ENCODE results near the gene PDPK1. TPM values are rescaled to one million over a fixed set of nuclear protein-coding genes. Genes with fewer than 3 reads are reported as not detected.

The PDPK1 gene
- total and polyA plus RNA-seq, 4 donors = 31.7 to 43.1 (median 37.6) TPM

- peaks cover 58% of the 10 kb centered on the region for H3K36me3 ChIP-seq (ENCODE audit: control insufficient read depth, insufficient read depth, low read length)
- WGBS (ENCODE audit: insufficient coverage) = 93% methylated on average over 19 of the region's 25 CpGs
- no peaks in the 10 kb centered on the region for H3K9me3 ChIP-seq (ENCODE audit: control insufficient read depth, insufficient read depth, low read length)
- H3K4me1 ChIP-seq (ENCODE audit: control insufficient read depth, insufficient read depth, low read length) = peaks cover 5% of the 10 kb centered on the region
- H3K27ac ChIP-seq (ENCODE audit: low read depth, low read length) = no peak overlapping the region
- no peak overlapping the region for H3K4me3 ChIP-seq (ENCODE audit: low read depth, low read length)
- H3K27me3 ChIP-seq (ENCODE audit: control insufficient read depth, insufficient read depth, low read length) = no peaks in the 10 kb centered on the region
- no peak for DNase-seq (ENCODE audit: low read depth in 4 of 6, low spot score in 6 of 6)
Observed at GRCh38 chr16:2585651-2586081, 47.8 kb downstream of the PDPK1 start.

DNA sequence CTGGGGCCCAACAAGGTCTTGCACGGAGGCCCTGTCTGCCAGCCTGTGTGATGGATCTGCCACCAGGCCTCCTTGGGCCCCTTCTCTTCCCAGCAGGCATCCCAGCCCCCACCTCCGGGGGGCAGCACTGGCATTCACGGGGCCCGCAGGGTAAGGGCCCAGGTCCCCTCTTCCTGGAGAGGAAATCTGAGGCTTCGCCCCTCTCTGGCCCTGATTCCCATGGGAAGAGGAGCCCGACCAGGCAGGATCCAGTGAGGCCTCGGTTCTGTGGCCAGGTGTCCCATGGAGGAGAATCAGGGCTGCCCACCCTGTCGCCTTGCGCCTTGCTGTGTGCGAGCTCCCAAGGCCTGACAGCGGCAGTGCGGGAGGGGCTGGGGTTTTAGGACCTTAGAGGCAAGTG, 48.4 kb downstream of the PDPK1 start:
- no peaks in the 10 kb centered on the region for H3K27me3 ChIP-seq (ENCODE audit: control insufficient read depth, insufficient read depth, low read length)
- H3K4me3 ChIP-seq (ENCODE audit: low read depth, low read length) = no peak overlapping the region
- WGBS (ENCODE audit: insufficient coverage) = 85% methylated on average over 12 of the region's 12 CpGs
- no peaks in the 10 kb centered on the region for H3K9me3 ChIP-seq (ENCODE audit: control insufficient read depth, insufficient read depth, low read length)
- H3K36me3 ChIP-seq (ENCODE audit: control insufficient read depth, insufficient read depth, low read length) = peaks cover 58% of the 10 kb centered on the region
- no peak overlapping the region for H3K27ac ChIP-seq (ENCODE audit: low read depth, low read length)
- peaks cover 5% of the 10 kb centered on the region for H3K4me1 ChIP-seq (ENCODE audit: control insufficient read depth, insufficient read depth, low read length)
- no peak for DNase-seq (ENCODE audit: low read depth in 4 of 6, low spot score in 6 of 6)

DNA sequence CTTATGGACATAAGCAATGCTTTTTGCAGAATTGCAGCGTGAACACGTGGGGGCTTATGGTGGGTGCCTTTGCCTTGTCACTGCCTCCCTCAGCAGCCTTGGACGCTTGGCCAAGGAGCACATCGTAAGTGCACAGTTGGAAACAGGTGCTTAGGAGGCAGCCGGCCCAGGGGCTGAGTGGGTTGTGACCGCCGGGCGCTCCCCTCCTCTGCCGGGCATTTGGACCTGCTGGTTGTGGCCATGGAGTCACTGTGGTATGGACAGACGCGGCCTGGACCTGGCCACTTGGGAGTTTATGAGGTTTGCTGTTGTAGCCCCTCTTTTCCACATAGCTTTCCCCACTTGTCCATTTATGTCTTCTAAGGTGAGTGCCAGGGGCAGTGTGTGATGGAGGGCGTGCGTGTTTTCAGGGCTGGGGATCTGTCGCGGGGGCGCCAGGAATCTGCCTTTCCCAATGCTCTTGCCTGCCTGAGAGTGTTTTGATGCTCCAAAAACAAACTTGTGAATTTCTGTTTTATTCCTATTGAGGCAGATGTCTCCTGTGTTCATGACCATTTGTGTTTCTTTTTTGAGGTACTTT, 49.2 kb downstream of the PDPK1 start:
- H3K27me3 ChIP-seq (ENCODE audit: control insufficient read depth, insufficient read depth, low read length) = no peaks in the 10 kb centered on the region
- H3K36me3 ChIP-seq (ENCODE audit: control insufficient read depth, insufficient read depth, low read length) = peaks cover 65% of the 10 kb centered on the region
- H3K27ac ChIP-seq (ENCODE audit: low read depth, low read length) = no peak overlapping the region
- 94% methylated on average over 10 of the region's 16 CpGs for WGBS (ENCODE audit: insufficient coverage)
- no peaks in the 10 kb centered on the region for H3K9me3 ChIP-seq (ENCODE audit: control insufficient read depth, insufficient read depth, low read length)
- no peak overlapping the region for H3K4me3 ChIP-seq (ENCODE audit: low read depth, low read length)
- no peak for DNase-seq (ENCODE audit: low read depth in 4 of 6, low spot score in 6 of 6)
- H3K4me1 ChIP-seq (ENCODE audit: control insufficient read depth, insufficient read depth, low read length) = peaks cover 5% of the 10 kb centered on the region

GRCh38 chr16:2587891-2588565, 50.2 kb downstream of the PDPK1 start:
- 94% methylated on average over 13 of the region's 14 CpGs for WGBS (ENCODE audit: insufficient coverage)
- H3K27me3 ChIP-seq (ENCODE audit: control insufficient read depth, insufficient read depth, low read length) = no peaks in the 10 kb centered on the region
- H3K4me1 ChIP-seq (ENCODE audit: control insufficient read depth, insufficient read depth, low read length) = peaks cover 6% of the 10 kb centered on the region
- no peak overlapping the region for H3K27ac ChIP-seq (ENCODE audit: low read depth, low read length)
- no peak overlapping the region for H3K4me3 ChIP-seq (ENCODE audit: low read depth, low read length)
- peaks cover 74% of the 10 kb centered on the region for H3K36me3 ChIP-seq (ENCODE audit: control insufficient read depth, insufficient read depth, low read length)
- no peaks in the 10 kb centered on the region for H3K9me3 ChIP-seq (ENCODE audit: control insufficient read depth, insufficient read depth, low read length)
- no peak for DNase-seq (ENCODE audit: low read depth in 4 of 6, low spot score in 6 of 6)

GRCh38 chr16:2591476-2592240, 53.8 kb downstream of the PDPK1 start:
- H3K36me3 ChIP-seq (ENCODE audit: control insufficient read depth, insufficient read depth, low read length) = peaks cover 76% of the 10 kb centered on the region
- no peak overlapping the region for H3K27ac ChIP-seq (ENCODE audit: low read depth, low read length)
- H3K4me3 ChIP-seq (ENCODE audit: low read depth, low read length) = no peak overlapping the region
- peaks cover 11% of the 10 kb centered on the region for H3K4me1 ChIP-seq (ENCODE audit: control insufficient read depth, insufficient read depth, low read length)
- DNase-seq (ENCODE audit: low read depth in 4 of 6, low spot score in 6 of 6) = no peak
- no peaks in the 10 kb centered on the region for H3K27me3 ChIP-seq (ENCODE audit: control insufficient read depth, insufficient read depth, low read length)
- H3K9me3 ChIP-seq (ENCODE audit: control insufficient read depth, insufficient read depth, low read length) = no peaks in the 10 kb centered on the region
- 98% methylated on average over 13 of the region's 15 CpGs for WGBS (ENCODE audit: insufficient coverage)

GRCh38 chr16:2592786-2593185, 55.0 kb downstream of the PDPK1 start:
- Histone ChIP-seq H3K4me3 (ENCODE audit: low read depth, low read length) (no peak overlapping the region), H3K36me3 (ENCODE audit: control insufficient read depth, insufficient read depth, low read length) (peaks cover 76% of the 10 kb centered on the region), H3K4me1 (ENCODE audit: control insufficient read depth, insufficient read depth, low read length) (peaks cover 11% of the 10 kb centered on the region), H3K27ac (ENCODE audit: low read depth, low read length) (no peak overlapping the region), H3K27me3 (ENCODE audit: control insufficient read depth, insufficient read depth, low read length) (no peaks in the 10 kb centered on the region), H3K9me3 (ENCODE audit: control insufficient read depth, insufficient read depth, low read length) (no peaks in the 10 kb centered on the region)
- no peak for DNase-seq (ENCODE audit: low read depth in 4 of 6, low spot score in 6 of 6)
- WGBS (ENCODE audit: insufficient coverage) = 80% methylated on average over 13 of the region's 16 CpGs

DNA sequence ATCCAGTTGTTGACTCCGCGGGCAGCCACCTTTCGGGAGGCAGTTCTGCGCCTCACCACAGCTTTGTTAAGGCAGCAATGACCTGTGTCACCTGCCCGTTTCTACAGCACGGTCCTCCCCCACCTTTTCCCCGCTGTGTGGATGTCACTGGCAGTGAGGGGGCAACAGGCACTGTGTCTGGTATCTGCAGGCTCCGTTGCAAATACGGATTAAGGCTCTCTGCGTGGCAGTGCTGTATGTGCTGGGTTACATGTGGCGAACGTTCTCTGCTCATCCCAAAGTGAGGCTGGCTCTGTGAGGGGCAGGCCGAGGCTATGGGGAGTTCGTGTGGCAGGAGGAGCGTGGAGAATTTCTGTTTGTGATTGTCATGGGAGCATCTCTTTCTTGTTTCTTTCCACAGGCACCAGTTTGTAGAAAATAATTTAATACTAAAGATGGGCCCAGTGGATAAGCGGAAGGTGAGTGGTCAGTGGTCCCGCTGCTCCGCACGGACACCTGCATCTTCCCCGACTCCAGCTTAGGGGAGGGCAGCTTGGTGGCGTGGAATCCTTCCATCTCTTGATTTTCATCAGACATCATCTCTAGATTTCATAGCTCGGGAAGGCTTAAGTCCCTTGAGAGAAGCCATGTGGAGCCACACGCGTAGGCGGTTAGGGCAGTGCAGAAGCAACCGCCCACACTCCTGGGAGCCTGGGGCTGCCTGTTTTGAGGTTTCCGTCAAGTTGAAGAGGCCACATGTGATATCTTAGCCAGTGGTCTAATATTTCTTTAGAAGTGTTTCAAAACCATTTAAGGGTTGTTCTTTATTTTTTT, 57.8 kb downstream of the PDPK1 start:
- Histone ChIP-seq H3K27me3 (ENCODE audit: control insufficient read depth, insufficient read depth, low read length) (no peaks in the 10 kb centered on the region), H3K9me3 (ENCODE audit: control insufficient read depth, insufficient read depth, low read length) (no peaks in the 10 kb centered on the region), H3K27ac (ENCODE audit: low read depth, low read length) (no peak overlapping the region), H3K4me1 (ENCODE audit: control insufficient read depth, insufficient read depth, low read length) (peaks cover 11% of the 10 kb centered on the region), H3K4me3 (ENCODE audit: low read depth, low read length) (no peak overlapping the region), H3K36me3 (ENCODE audit: control insufficient read depth, insufficient read depth, low read length) (peaks cover 69% of the 10 kb centered on the region)
- DNase-seq (ENCODE audit: low read depth in 4 of 6, low spot score in 6 of 6) = no peak
- WGBS (ENCODE audit: insufficient coverage) = 88% methylated on average over 23 of the region's 27 CpGs

DNA sequence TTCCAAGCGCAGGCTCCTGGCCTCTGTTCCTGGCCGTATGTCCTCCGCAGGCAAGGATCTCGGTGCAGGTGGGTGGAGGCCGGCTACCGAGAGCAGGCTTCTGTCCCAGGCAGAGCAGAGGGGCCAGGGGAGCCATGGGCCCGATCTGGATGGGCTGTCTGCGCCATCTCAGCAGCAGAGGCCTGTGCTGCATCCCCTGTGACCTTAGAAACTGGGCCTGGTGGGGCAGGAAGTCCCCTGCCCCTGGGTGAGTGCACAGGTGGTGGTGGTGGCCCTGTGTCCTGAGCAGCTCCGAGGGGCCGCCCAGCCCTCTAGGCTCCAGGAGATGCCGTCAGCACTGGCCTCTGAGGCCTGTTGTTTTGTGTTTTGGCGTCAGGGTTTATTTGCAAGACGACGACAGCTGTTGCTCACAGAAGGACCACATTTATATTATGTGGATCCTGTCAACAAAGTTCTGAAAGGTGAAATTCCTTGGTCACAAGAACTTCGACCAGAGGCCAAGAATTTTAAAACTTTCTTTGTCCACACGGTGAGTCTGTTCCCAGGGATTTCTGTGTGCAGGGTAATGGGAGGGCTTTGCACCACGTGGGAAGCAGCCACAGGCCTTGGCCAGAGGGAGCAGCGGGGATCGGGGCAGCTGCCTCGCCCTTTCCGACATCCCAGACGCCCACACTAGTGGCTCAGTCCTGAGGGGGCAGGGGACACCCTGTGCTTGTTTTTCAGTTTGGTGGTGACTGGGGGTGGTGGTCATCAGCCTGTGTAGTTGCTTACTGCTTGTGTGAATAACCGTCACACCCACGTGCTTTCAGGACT, 59.1 kb downstream of the PDPK1 start:
- Histone ChIP-seq H3K4me1 (ENCODE audit: control insufficient read depth, insufficient read depth, low read length) (peaks cover 11% of the 10 kb centered on the region), H3K9me3 (ENCODE audit: control insufficient read depth, insufficient read depth, low read length) (no peaks in the 10 kb centered on the region), H3K36me3 (ENCODE audit: control insufficient read depth, insufficient read depth, low read length) (peaks cover 63% of the 10 kb centered on the region), H3K4me3 (ENCODE audit: low read depth, low read length) (no peak overlapping the region), H3K27me3 (ENCODE audit: control insufficient read depth, insufficient read depth, low read length) (no peaks in the 10 kb centered on the region), H3K27ac (ENCODE audit: low read depth, low read length) (no peak overlapping the region)
- no peak for DNase-seq (ENCODE audit: low read depth in 4 of 6, low spot score in 6 of 6)
- WGBS (ENCODE audit: insufficient coverage) = 91% methylated on average over 23 of the region's 24 CpGs

- WGBS (ENCODE audit: insufficient coverage) = 80% methylated on average over 22 of the region's 22 CpGs
- no peaks in the 10 kb centered on the region for H3K9me3 ChIP-seq (ENCODE audit: control insufficient read depth, insufficient read depth, low read length)
- H3K36me3 ChIP-seq (ENCODE audit: control insufficient read depth, insufficient read depth, low read length) = peaks cover 58% of the 10 kb centered on the region
- no peaks in the 10 kb centered on the region for H3K27me3 ChIP-seq (ENCODE audit: control insufficient read depth, insufficient read depth, low read length)
- H3K27ac ChIP-seq (ENCODE audit: low read depth, low read length) = no peak overlapping the region
- no peak overlapping the region for H3K4me3 ChIP-seq (ENCODE audit: low read depth, low read length)
- H3K4me1 ChIP-seq (ENCODE audit: control insufficient read depth, insufficient read depth, low read length) = peaks cover 11% of the 10 kb centered on the region
- no peak for DNase-seq (ENCODE audit: low read depth in 4 of 6, low spot score in 6 of 6)
Observed at GRCh38 chr16:2597560-2597902, 59.7 kb downstream of the PDPK1 start.
